Measurements from ENCODE around the gene IKZF1.

DNA sequence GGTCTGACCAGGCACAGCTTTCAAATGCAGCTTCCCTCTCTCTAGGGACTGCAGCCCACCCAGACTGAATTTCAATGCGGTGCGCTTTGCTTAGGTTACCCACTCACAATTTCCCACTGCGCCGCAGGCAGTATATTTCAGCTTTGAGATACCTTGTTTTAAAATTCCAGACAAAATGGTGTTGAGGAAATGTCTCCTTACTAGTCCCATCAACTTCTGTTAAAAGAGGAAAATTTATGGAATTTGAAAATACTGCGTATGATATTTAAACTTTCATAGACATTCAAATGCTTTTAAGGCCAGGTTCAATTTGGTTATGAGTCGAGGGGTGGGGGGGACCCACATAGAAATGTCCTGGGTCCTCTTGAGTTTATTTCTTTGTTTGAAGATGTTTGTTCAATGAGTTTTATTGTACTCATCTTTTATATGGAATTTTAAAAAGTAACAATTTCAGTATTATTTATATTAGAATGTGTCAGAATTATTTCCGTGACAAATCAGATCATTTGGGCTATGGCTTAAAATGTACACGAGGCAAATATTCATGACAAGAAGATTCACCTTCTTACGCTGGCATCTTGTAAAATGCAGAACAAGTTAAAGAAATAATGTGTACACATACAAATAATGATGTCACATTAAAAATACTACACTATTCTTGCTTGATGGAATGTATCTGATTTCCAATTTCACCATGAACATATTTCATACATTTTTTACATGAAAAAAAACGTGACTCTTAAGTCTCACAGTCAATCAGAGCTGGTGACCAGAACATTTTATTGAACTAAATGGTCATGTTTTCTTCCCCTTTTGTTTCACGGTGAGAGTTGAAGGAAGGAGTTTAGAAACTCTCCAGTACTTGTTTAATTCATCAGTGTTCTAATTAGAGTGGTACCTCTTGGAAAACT, 1.3 kb downstream of the IKZF1 start:
- TF ChIP-seq, protein P1, sequence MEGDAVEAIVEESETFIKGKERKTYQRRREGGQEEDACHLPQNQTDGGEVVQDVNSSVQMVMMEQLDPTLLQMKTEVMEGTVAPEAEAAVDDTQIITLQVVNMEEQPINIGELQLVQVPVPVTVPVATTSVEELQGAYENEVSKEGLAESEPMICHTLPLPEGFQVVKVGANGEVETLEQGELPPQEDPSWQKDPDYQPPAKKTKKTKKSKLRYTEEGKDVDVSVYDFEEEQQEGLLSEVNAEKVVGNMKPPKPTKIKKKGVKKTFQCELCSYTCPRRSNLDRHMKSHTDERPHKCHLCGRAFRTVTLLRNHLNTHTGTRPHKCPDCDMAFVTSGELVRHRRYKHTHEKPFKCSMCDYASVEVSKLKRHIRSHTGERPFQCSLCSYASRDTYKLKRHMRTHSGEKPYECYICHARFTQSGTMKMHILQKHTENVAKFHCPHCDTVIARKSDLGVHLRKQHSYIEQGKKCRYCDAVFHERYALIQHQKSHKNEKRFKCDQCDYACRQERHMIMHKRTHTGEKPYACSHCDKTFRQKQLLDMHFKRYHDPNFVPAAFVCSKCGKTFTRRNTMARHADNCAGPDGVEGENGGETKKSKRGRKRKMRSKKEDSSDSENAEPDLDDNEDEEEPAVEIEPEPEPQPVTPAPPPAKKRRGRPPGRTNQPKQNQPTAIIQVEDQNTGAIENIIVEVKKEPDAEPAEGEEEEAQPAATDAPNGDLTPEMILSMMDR (conservative IDR thresholded peaks at IDR 0.05 in 1 of 2, IDR thresholded peaks at IDR 0.05 in 1 of 2; ENCODE audit: extremely low read depth in 1 of 2, insufficient read depth in 1 of 2, low read depth in 1 of 2, low read length in 2 of 2), result no peak
- TF ChIP-seq EZH2 (IDR thresholded peaks at IDR 0.05; ENCODE audit: borderline replicate concordance, low read length), result no peak
